ENCODE results near the gene DUSP15.
"Not testable (repeated sequence)": the region's sequence is repeated elsewhere in the genome, so short reads cannot be mapped to it uniquely, and the experiment has no call there.

Gene DUSP15

GRCh38 chr20:31869942-31870725 is at the start of gene DUSP15, which contains the start of gene TTLL9:
Gene DUSP15 (minus strand): TSS chr20:31870527. CDS start chr20:31870337, 190 bp downstream.
Gene TTLL9 (plus strand): TSS chr20:31870634. CDS start chr20:31871127, 493 bp downstream.
- no peak for DNase-seq

- no peak for DNase-seq
Measured at GRCh38 chr20:31919410-31920155, 49.3 kb upstream of the DUSP15 start.

GRCh38 chr20:31918466-31919105 is 48.3 kb upstream of the DUSP15 start:
- DNase-seq = no peak

GRCh38 chr20:31917962-31918412 is 47.7 kb upstream of the DUSP15 start:
- not testable (repeated sequence) for DNase-seq

- no peak for DNase-seq
Measured at GRCh38 chr20:31916708-31917107, 46.4 kb upstream of the DUSP15 start.

- DNase-seq = no peak
Measured at GRCh38 chr20:31915491-31916280, 45.4 kb upstream of the DUSP15 start.

- DNase-seq = no peak
Measured at GRCh38 chr20:31914170-31914569, 43.8 kb upstream of the DUSP15 start.

GRCh38 chr20:31913431-31914157 is 43.3 kb upstream of the DUSP15 start:
- DNase-seq = no peak

GRCh38 chr20:31910071-31910803 is 39.9 kb upstream of the DUSP15 start:
- no peak for DNase-seq

- DNase-seq = no peak
Measured at GRCh38 chr20:31909253-31910070, 39.1 kb upstream of the DUSP15 start.

GRCh38 chr20:31908424-31908823 is 38.1 kb upstream of the DUSP15 start:
- no peak for DNase-seq

- no peak for DNase-seq
Measured at GRCh38 chr20:31908016-31908415, 37.7 kb upstream of the DUSP15 start.

- no peak for DNase-seq
Measured at GRCh38 chr20:31907046-31907445, 36.7 kb upstream of the DUSP15 start.

GRCh38 chr20:31906001-31906400 is 35.7 kb upstream of the DUSP15 start:
- DNase-seq = no peak

GRCh38 chr20:31903627-31904386 is 33.5 kb upstream of the DUSP15 start:
- DNase-seq = no peak

- no peak for DNase-seq
Measured at GRCh38 chr20:31901615-31902014, 31.3 kb upstream of the DUSP15 start.

- DNase-seq = no peak
Measured at GRCh38 chr20:31897541-31897940, 27.2 kb upstream of the DUSP15 start.

GRCh38 chr20:31896049-31896448 is 25.7 kb upstream of the DUSP15 start:
- no peak for DNase-seq

GRCh38 chr20:31894980-31895675 is 24.8 kb upstream of the DUSP15 start:
- DNase-seq = peak; percentile 32

All from EL (cell line).